Heart right ventricle (tissue), 16 donors: ENCODE results near the gene TSPAN9. TPM values are rescaled to one million over a fixed set of nuclear protein-coding genes. Genes with fewer than 3 reads are reported as not detected.
A peak's percentile ranks its signal among the peaks of the same experiment; 100 is the strongest.

Experiments
- ATAC-seq, 8 donors: fragments of 200-7000 bp; cut with Tn5 transposase; one replicate each; pipeline ENCODE4 v1.9.1; 2020; ENCODE audit warnings: mild to moderate bottlenecking in 8 of 8, moderate library complexity in 8 of 8, moderate number of reproducible peaks in 1 of 8
- DNase-seq, 2 donors: peaks; one replicate each; pipeline ENCODE4 v3.0.0-alpha.2; 2020
- H3K27ac ChIP-seq, 10 donors: fragments of 200-600 bp; sonication (generic) in 2 of 10; one replicate each; pipeline versions ENCODE4 v1.5.0 to v1.8.0; 2020 to 2022; ENCODE audit warnings: mild to moderate bottlenecking in 3 of 10
- H3K27me3 ChIP-seq, 7 donors: fragments of 200-600 bp; one replicate each; pipeline ENCODE4 v1.8.0; 2021 to 2022; ENCODE audit warnings: mild to moderate bottlenecking in 2 of 7
- H3K36me3 ChIP-seq, 9 donors: fragments of 200-600 bp; sonication (generic) in 1 of 9; one replicate each; pipeline versions ENCODE4 v1.5.0 to v1.8.0; 2020 to 2022; ENCODE audit warnings: mild to moderate bottlenecking in 2 of 9
- H3K4me1 ChIP-seq, 9 donors: fragments of 200-600 bp; sonication (generic) in 1 of 9; one replicate each; pipeline versions ENCODE4 v1.5.0 to v1.8.0; 2020 to 2022; ENCODE audit warnings: mild to moderate bottlenecking in 4 of 9
- H3K4me3 ChIP-seq, 10 donors: fragments of 200-600 bp; sonication (generic) in 2 of 10; one replicate each; pipeline versions ENCODE4 v1.5.0 to v1.8.0; 2020 to 2022; ENCODE audit warnings: mild to moderate bottlenecking in 7 of 10, moderate library complexity in 2 of 10
- H3K9me3 ChIP-seq, 11 donors: fragments of 200-600 bp in 10 of 11; sonication (generic) in 2 of 11; one replicate each; pipeline versions ENCODE4 v1.5.0 to v1.8.0; 2013 to 2022; ENCODE audit warnings: mild to moderate bottlenecking in 2 of 11, control low read depth in 1 of 11, moderate library complexity in 1 of 11
- WGBS, 2 donors: extraction: QIAGEN DNeasy Blood & Tissue Kit; methylation state at CpG; one replicate each; pipeline ENCODE4 v1.1.7; 2013; ENCODE audit warnings: inconsistent platforms in 1 of 2; 5-methylcytosine and 5-hydroxymethylcytosine counted together
- intact Hi-C, 10 donors: fragments of 100-400 bp; cut with DNase I; formaldehyde crosslinking; loops; one replicate each; pipeline versions ENCODE4 v1.11.1 to v1.14.2; 2022
- polyA plus RNA-seq, 2 donors: library from polyadenylated mRNA; stranded (reverse); fragments of 200-250 nt; gene quantifications; one replicate each; pipeline ENCODE4 v1.2.3, GENCODE V29; 2013
- total RNA-seq, 10 donors: library from RNA; stranded (reverse); fragmentation: NEBNext Ultra II Directional in 3 of 10; extraction: Animal tissue kit (Norgen Biotek cat#: 25700) in 3 of 10; gene quantifications; one replicate each; pipeline versions ENCODE4 v1.2.1 to v1.2.4, GENCODE V29; 2021 to 2023
- TF ChIP-seq, protein P1 (sequence below), 9 donors: fragments of 200-600 bp; sonication (generic) in 2 of 9; IDR thresholded peaks; one replicate each; pipeline versions ENCODE4 v1.5.0 to v1.8.0; 2021 to 2022; ENCODE audit warnings: antibody characterized with exemption in 9 of 9, mild to moderate bottlenecking in 5 of 9, moderate library complexity in 1 of 9
- donor health status: Arrhythmogenic right ventricular cardiomyopathy.
- donor health status: ischemic (EF 13 %, LVEDD 7.1; RV severe dilation, severe dysfunction).
- donor health status: healthy with polysubstance abuse.
- donor health status: DM: no; HTN: yes; CAD: no.
- donor health status: DM: no; HTN: no; CAD: no.
- donor health status: ischemic (EF 25% LVEDD 6.9; RV normal size, moderate dysfunction).
- donor health status: ischemic (EF 25% LVEDD 5.7; RV mildly dilated, moderate dysfunction).
- donor health status: healthy.
- donor health status: DM: yes; HTN: yes; CAD: no.
- donor health status: Ischemic cardiomyopathy.
- donor health status: ischemic (EF 35%, LVEDD 5.7; RV mildly dilated, moderate dysfunction).
- donor health status: nonischemic (EF 11% LVEDD 7.7; RV severe dilation, severe dysfunction).
- donor health status: DM: yes; HTN: yes; CAD: no.
- donor health status: PGD.
- donor health status: ischemic (EF 29% LVEDD 5.4; RV normal size, mild dysfunction).
- donor health status: nonischemic (EF 23%, LVEDD 6.1; RV moderate dilation, normal function).

Gene TSPAN9
- total and polyA plus RNA-seq, 12 donors = 63.0 to 401 (median 251) TPM

DNA sequence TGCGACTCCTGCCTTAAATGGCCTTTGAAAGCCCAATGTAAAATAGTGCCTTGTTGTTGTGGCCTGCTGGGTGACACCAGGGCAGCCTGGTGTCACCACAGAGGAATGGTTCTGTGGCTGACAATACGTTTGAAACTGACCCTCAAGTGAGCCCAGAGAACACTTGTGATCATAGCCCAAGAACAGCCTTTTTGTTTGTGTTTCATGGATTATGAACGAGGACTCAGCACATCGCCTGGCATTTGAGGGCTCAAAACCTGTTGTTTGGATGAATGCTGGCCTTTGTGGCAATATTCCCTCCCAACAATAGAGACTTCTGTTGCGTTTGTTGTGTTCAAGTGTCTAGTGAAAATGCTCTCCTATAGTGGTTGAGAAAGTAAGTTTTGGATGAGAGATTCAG lies 48.5 kb downstream of the TSPAN9 start:
- Histone ChIP-seq H3K4me1 (peaks cover 18 to 57% (median 50%) of the 10 kb centered on the region in 9 donors), H3K27ac (peak overlapping the region in 2 of 10 donors; percentile 17 to 24), H3K27me3 (peaks cover 0 to 18% (median 0%) of the 10 kb centered on the region in 7 donors), H3K4me3 (no peak overlapping the region), H3K36me3 (no peaks in the 10 kb centered on the region), H3K9me3 (peaks cover 0 to 19% (median 0%) of the 10 kb centered on the region in 11 donors)
- DNase-seq (no peak), ATAC-seq (no peak)
- 90 to 94% methylated on average over 5 of the region's 5 CpGs for WGBS, 2 donors
- intact Hi-C loops = no loop called here
- TF ChIP-seq, protein P1, sequence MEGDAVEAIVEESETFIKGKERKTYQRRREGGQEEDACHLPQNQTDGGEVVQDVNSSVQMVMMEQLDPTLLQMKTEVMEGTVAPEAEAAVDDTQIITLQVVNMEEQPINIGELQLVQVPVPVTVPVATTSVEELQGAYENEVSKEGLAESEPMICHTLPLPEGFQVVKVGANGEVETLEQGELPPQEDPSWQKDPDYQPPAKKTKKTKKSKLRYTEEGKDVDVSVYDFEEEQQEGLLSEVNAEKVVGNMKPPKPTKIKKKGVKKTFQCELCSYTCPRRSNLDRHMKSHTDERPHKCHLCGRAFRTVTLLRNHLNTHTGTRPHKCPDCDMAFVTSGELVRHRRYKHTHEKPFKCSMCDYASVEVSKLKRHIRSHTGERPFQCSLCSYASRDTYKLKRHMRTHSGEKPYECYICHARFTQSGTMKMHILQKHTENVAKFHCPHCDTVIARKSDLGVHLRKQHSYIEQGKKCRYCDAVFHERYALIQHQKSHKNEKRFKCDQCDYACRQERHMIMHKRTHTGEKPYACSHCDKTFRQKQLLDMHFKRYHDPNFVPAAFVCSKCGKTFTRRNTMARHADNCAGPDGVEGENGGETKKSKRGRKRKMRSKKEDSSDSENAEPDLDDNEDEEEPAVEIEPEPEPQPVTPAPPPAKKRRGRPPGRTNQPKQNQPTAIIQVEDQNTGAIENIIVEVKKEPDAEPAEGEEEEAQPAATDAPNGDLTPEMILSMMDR (IDR thresholded peaks at IDR 0.05) = no peak

DNA sequence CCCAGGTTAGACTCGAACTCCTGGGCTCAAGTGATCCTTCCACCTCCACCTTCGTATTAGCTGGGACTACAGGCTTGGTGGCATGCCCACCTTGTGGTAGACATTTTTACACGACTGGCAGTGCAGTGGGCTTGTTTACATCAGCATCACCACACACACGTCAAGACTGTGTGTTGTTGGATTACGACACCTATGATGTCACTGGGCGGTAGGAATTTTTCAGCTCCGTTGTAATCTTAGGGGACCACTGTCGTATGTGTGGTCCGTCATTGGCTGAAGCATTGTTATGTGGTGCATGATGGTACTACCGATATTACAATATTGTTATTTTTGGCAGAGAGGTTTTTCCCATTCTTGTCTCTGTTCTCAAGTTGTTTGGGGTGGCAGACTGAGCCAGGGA lies 50.7 kb downstream of the TSPAN9 start:
- H3K27ac ChIP-seq = no peak overlapping the region
- H3K4me1 ChIP-seq = peaks cover 20 to 57% (median 51%) of the 10 kb centered on the region in 9 donors
- peaks cover 0 to 19% (median 0%) of the 10 kb centered on the region in 11 donors for H3K9me3 ChIP-seq
- H3K27me3 ChIP-seq = peaks cover 0 to 30% (median 0%) of the 10 kb centered on the region in 7 donors
- intact Hi-C loops = no loop called here
- WGBS, 2 donors = 81 to 82% methylated on average over 10 of the region's 10 CpGs
- TF ChIP-seq, protein P1 (IDR thresholded peaks at IDR 0.05) = no peak
- no peak overlapping the region for H3K4me3 ChIP-seq
- ATAC-seq (no peak), DNase-seq (no peak)
- no peaks in the 10 kb centered on the region for H3K36me3 ChIP-seq

DNA sequence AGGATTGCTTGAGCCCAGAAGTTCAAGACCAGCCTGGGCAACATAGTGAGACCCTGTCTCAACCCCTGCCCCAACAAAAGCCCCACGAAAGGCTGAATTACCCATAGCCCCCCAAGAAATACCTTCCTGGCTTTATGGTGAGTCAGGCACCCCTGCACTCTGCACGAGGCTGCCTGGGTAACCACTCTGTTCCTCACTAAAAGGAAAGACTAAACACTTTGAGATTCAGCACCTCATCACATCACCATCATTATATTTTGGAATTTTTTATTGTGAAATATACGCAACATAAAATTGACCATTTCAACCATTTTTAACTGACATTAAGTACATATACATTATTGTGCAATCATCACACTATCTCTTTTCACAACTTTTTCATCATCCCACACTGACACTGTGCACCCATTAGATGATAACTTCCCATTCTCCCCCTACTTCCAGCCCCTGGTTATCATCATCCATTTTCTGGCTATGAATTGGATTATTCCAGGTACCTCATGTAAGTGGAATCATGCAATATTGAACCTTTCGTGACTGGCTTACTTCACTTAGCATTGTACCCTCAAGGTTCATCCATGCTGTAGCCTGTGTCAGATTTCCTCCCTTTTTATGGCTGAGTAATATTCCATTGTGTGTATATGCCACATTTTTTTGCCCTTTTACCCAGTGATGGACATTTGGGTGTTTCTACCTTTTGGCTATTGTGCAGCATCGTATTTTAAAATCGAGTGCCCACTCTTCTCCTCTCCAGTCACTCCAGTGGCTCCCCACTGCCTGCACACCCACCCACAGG lies 51.5 kb downstream of the TSPAN9 start:
- Histone ChIP-seq H3K27me3 (peaks cover 0 to 29% (median 0%) of the 10 kb centered on the region in 7 donors), H3K36me3 (no peaks in the 10 kb centered on the region), H3K4me1 (peaks cover 21 to 57% (median 50%) of the 10 kb centered on the region in 9 donors), H3K27ac (peak overlapping the region in 1 of 10 donors; percentile 75), H3K9me3 (peaks cover 0 to 19% (median 0%) of the 10 kb centered on the region in 11 donors), H3K4me3 (no peak overlapping the region)
- no peak for DNase-seq
- no peak for ATAC-seq
- 96 to 98% methylated on average over 6 of the region's 6 CpGs for WGBS, 2 donors
- intact Hi-C loops = no loop called here
- TF ChIP-seq, protein P1 (IDR thresholded peaks at IDR 0.05) = no peak

DNA sequence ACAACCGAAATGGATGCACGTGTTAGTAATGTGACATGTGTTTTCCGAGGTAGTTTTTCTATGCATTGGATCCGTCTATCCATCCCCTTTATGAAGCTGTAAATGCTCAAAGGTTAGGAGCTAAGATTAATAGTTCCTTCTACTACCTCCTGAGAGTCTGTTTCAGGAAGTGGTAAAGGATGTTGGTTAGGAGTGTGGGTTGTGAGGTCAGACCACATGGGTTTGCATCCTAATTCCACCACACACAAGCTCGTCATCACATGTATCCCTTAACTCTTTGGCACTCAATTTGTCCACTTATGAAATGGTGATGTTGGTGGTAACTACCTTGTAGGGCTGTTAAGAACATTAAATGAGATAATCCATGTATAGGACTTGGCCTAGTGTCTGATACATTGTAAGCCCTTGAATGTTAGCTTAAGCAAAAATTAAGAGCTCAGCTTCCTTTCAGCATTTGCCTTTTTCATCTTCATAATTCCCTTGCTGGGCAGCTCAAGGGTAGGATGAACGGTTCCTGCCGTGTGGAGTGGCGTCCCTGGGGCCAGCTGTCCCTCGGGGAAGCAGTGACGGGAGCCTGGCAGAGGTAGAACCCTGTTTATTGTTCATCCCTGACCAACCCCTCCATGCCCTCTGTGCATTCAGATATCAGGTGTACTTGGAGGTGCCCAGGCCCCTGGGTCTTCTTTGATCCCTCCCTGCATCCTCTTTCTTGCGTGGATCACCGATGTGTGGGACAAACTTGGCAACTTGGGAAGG lies 52.3 kb downstream of the TSPAN9 start:
- Histone ChIP-seq H3K4me1 (peaks cover 24 to 56% (median 53%) of the 10 kb centered on the region in 9 donors), H3K36me3 (no peaks in the 10 kb centered on the region), H3K4me3 (no peak overlapping the region), H3K27me3 (peaks cover 0 to 21% (median 0%) of the 10 kb centered on the region in 7 donors), H3K27ac (peak overlapping the region in 9 of 10 donors; percentile 56 to 86 (median 78)), H3K9me3 (peaks cover 0 to 13% (median 0%) of the 10 kb centered on the region in 11 donors)
- TF ChIP-seq, protein P1 (IDR thresholded peaks at IDR 0.05) = no peak
- ATAC-seq (peak in 1 of 8 donors; percentile 1), DNase-seq (no peak)
- WGBS, 2 donors = 62 to 69% methylated on average over 12 of the region's 12 CpGs
- intact Hi-C loops = loop anchor here in 8 of 10 donors (5.0 to 10.0 kb wide), 3 partner anchors 52 to 57 kb away; partner anchors contain the start of gene TSPAN9 (in 5 of the 8)
